Putamen (tissue), 1 donor: ENCODE data around the gene RPS27L.
"Not testable (repeated sequence)": the region's sequence is repeated elsewhere in the genome, so short reads cannot be mapped to it uniquely, and the experiment has no call there.

Experiments used
- DNase-seq: peaks from one replicate; pipeline ENCODE4 v3.0.0-alpha.2; 2016; ENCODE audit warnings: low spot score

RPS27L gene

GRCh38 chr15:63140936-63141335, 16.3 kb downstream of the RPS27L start:
- DNase-seq: no peak

DNA sequence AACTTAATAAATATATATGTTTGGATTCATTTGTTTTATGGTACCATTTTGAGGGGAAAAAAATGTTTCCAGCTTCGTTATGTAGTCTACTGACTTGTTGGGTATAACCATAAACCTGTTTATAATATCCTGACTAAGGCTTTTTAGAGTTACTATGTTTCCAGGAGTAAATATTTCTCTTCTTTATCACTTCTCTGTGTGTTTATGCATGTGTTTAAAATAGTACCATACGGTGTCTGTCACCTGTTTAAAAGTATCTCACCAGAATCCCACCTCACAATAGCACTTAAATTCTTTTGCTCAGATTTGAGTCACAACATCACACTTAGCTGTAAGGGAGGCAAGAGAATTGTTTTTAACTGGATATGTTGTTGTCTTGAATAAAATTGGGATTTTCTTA, 20.5 kb downstream of the RPS27L start:
- DNase-seq: no peak

GRCh38 chr15:63135804-63136203, 21.5 kb downstream of the RPS27L start:
- DNase-seq: no peak

DNA sequence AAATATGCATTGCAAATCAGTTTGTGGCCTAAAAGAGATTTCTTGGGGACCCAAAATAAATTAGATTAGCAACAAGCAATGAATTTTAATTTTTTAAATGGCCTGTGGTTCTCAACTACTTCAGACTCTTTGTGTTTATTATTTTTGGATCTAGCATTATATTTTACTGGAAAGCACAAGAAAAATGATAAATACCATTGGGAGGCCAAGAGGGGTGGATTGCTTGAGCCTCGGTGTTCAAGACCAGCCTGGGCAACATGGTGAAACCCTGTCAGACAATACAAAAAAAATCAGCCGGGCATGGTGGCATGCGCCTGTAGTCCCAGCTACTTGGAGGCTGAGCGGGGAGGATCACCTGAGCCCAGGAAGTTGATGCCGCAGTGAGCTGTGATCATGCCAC, 22.0 kb downstream of the RPS27L start:
- DNase-seq: no peak

DNA sequence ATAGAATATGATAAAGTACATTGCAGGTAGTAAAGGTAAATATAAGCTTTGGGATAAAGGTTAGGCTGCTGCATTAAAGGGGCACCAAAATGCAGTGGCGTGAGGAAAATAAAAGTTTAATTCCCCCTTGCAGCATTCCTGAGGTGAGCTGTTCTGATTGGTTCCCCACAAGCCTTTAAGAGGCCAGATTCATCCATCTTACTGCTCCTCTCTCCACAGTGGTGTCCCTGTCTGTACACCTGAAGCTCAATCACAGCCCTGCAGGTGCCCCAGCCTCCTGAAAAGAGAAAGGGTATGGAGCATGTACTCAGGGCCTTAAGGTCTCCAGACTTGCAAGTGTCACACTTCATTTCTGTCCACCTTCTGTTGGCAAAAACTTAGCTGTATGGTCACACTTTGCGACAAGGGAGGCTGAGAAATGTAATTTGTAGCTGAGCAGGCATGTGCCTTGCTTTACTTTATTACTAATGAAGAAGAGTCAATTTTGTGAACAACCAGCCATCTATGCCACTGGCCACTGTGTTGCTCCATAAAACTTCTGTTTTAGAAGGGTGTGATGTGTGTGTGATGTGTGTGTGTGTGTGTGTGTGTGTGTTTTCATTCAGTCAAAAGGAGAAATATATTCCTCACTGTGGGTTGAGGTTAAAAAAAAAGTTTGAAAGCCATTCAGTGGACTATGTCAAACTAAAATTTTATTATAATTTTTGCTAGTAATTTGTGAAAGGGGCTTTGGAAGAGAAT, 22.9 kb downstream of the RPS27L start:
- no peak for DNase-seq

DNA sequence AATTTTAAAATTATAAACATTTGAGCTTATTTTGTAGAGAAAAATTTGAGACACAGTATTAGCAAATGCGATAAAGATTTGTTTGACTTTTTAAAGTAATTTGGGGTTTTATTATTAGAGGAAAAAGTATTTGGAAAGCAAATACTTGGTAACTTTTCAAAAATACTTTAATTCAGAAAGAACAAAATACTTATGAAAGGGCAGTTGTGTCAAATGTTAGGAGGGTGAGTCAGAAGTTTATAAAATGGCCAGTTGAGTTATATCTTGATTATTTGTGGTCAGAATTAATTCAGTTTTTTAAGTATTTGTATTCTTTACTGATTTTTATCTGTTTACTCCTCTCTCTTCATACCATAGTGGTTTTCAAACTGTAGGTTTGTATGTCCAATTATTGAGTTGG, 23.5 kb downstream of the RPS27L start:
- no peak for DNase-seq

DNA sequence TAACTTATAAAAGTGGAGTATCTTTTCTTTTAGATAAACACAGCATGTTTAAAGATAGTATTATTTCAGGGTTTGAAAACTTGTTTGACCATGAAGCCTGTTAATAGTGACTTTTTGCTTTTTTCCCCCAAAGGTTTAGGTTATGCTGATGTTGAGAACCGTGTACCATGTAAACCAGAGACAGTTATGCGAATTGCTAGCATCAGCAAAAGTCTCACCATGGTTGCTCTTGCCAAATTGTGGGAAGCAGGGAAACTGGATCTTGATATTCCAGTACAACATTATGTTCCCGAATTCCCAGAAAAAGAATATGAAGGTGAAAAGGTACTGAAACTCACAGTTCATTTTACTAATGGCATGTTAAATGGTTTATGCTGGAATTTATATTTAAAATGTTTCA, 30.6 kb downstream of the RPS27L start:
- DNase-seq: no peak

DNA sequence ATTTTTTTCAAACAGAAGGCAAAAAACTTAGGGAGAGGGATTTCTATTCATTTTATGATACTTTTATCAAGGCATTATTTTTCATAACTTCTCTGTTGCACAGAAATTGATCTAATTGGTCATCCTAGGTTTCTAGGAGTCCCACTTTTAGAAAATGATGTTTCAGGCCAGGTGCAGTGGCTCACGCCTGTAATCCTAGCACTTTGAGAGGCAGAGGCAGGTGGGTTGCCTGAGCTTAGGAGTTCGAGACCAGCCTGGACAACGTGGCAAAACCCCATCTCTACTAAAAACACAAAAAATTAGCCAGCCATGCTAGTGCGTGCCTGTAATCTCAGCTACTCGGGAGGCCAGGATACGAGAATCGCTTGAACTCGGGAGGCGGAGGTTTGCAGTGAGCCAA, 32.8 kb downstream of the RPS27L start:
- DNase-seq: no peak

GRCh38 chr15:63122002-63122875, 35.0 kb downstream of the RPS27L start:
- DNase-seq: peak; percentile 82

GRCh38 chr15:63121382-63122001, 35.8 kb downstream of the RPS27L start, which contains the start of gene LACTB:
Gene LACTB (plus strand): TSS chr15:63121861. CDS start chr15:63121872, 11 bp downstream.
- peak; percentile 90 for DNase-seq

DNA sequence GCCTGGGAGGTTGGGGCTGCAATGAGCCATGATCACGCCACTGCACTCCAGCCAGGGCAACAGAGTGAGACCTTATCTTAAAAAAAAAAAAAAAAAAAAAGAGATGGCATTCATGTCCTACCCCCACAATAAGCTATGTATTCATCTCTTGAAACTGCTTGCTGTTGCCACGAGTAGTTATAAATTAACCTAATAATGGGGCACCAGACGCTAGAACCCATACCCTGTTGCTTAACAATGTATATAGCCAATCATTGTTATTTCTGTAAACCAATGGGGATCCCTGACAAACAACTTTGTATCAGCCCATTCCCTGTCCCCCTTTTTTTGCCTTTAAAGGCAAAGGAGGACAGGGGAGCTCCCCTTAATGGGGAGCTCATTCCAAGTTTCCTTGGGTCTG, 38.4 kb downstream of the RPS27L start:
- DNase-seq: no peak

DNA sequence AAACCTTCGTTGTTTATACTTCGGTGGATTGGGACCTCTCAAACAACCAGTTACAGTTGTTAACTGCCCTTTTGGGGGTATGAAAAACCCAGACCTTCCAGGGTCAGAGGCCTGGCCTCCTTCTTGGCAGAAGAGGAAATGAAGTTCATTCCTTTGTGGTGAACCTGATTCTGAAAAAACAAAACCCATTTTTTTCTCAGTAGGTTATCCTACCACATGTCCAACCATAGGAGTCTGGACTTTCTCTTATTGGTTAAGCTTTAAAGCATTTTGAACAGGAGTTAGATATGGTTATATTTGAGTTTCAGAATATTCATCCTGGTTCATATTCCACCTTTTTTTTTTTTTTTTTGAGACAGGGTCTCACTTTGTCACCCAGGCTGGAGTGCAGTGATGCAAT, 42.8 kb downstream of the RPS27L start:
- no peak for DNase-seq

- no peak for DNase-seq
These were observed 44.4 kb downstream of the RPS27L start for GRCh38 chr15:63112871-63113270.

- DNase-seq: no peak
These were observed 45.8 kb downstream of the RPS27L start for GRCh38 chr15:63111481-63111880.

DNA sequence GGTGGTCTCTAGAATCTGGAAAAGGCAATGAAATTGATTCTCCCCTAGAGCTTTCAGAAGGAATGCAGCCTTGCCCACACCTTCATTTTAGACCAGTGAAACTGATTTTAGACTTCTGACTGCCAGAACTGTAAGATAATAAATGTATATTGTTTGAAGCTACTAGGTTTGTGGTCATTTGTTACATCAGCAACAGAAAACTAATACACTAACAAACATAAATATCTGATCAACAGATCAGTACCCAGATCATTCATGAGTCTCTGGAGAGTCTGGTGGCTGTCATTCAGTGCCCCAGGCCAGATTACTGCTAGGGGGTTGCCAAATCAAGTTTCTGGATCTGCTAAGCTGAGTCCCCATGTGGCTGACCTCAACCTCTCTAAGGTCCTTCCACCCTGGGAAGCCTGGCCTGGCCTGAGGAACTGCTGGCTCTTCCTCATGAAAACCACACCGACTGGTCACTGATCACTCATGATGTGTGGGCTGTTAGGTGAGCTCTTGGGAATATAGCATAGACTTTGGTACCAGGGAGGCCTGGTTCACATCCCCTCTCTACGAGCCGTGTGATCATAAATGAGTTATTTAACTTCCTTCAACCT, 46.8 kb downstream of the RPS27L start:
- no peak for DNase-seq

GRCh38 chr15:63109920-63110319, 47.4 kb downstream of the RPS27L start:
- DNase-seq: no peak

DNA sequence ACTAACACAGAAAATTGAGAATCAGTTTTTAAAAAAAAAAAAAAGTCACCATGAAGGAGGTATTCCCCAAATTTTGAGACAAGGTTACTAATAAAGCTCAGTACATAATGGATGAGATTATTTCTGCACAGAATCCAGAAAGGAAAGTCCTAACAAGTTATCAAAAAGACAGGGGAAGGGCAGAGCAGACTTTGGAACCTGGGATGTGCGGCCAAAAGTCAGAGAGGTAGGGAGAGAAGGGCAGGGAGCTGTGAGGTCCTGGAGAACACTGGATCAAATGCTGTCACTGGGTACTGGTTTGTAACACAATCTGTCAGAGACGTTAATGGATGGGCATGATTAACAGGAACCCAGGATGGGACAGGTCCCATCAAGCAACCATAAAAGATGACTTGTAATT, 47.8 kb downstream of the RPS27L start:
- DNase-seq: no peak

GRCh38 chr15:63107895-63108546, 49.3 kb downstream of the RPS27L start:
- DNase-seq: no peak

GRCh38 chr15:63105354-63105753, 51.9 kb downstream of the RPS27L start:
- not testable (repeated sequence) for DNase-seq

GRCh38 chr15:63104727-63105126, 52.5 kb downstream of the RPS27L start:
- no peak for DNase-seq

DNA sequence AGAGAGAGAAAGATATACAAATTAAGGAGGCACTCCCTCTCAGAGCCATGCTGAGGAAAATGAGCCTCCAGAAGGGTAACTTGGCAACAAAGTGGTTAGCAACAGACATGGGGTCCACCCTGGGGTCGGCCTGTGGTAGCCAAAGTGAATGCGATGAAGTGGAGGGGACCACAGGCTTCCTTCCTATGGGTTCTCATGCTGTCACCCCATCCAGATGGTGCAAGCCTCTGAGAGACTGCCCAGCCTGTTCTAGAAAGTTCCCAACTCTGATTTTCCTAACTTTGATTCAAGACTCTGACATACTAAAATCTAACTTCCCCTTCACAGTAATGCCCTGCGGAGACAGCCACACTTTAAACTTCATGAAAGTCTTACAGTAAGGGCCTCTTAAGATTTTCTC, 53.9 kb downstream of the RPS27L start:
- no peak for DNase-seq

- not testable (repeated sequence) for DNase-seq
These were observed 57.7 kb downstream of the RPS27L start for GRCh38 chr15:63099581-63099980.
